ENCODE measurements around the gene ARPIN.
"Not testable (repeated sequence)": the region's sequence is repeated elsewhere in the genome, so short reads cannot be mapped to it uniquely, and the experiment has no call there.

The ARPIN gene

GRCh38 chr15:89939910-89940309, 27.2 kb upstream of the ARPIN start:
- TF ChIP-seq CTCF (IDR thresholded peaks at IDR 0.05; ENCODE audit: control insufficient read depth, extremely low read depth, insufficient read depth), result no peak
- no peak for DNase-seq (ENCODE audit: low read depth)
- no peak overlapping the region for H3K4me3 ChIP-seq (ENCODE audit: low read depth, low read length)

DNA sequence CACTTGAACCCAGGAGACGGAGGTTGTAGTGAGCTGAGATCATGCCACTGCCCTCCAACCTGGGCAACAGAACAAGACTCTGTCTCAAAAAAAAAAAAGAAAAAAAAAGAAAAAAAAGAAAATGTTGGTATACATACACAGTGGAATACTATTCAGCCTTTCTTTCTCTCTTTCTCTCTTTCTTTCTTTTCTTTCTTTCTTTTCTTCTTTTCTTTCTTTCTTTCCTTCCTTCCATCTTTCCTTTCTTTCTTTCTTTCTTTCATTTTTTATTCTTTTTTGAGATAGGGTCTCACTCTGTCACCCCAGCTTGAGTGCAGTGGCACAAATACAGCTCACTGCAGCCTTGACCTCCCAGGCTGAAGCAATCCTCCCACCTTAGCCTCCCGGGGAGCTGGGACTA, 26.6 kb upstream of the ARPIN start:
- DNase-seq (ENCODE audit: low read depth); H3K4me3 ChIP-seq (ENCODE audit: low read depth, low read length): not testable (repeated sequence)

- H3K4me3 ChIP-seq (ENCODE audit: low read depth, low read length), result no peak overlapping the region
- TF ChIP-seq CTCF (IDR thresholded peaks at IDR 0.05; ENCODE audit: control insufficient read depth, extremely low read depth, insufficient read depth), result no peak
- no peak for DNase-seq (ENCODE audit: low read depth)
Measured at GRCh38 chr15:89937365-89938350, 24.9 kb upstream of the ARPIN start.

GRCh38 chr15:89936786-89937265, 24.1 kb upstream of the ARPIN start:
- DNase-seq (ENCODE audit: low read depth), result no peak
- H3K4me3 ChIP-seq (ENCODE audit: low read depth, low read length), result no peak overlapping the region
- TF ChIP-seq CTCF (IDR thresholded peaks at IDR 0.05; ENCODE audit: control insufficient read depth, extremely low read depth, insufficient read depth), result no peak

- TF ChIP-seq CTCF (IDR thresholded peaks at IDR 0.05; ENCODE audit: control insufficient read depth, extremely low read depth, insufficient read depth), result no peak
- H3K4me3 ChIP-seq (ENCODE audit: low read depth, low read length), result no peak overlapping the region
- DNase-seq (ENCODE audit: low read depth), result no peak
Measured at GRCh38 chr15:89936051-89936785, 23.5 kb upstream of the ARPIN start.

GRCh38 chr15:89932880-89933279, 20.1 kb upstream of the ARPIN start:
- DNase-seq (ENCODE audit: low read depth), result no peak
- H3K4me3 ChIP-seq (ENCODE audit: low read depth, low read length), result no peak overlapping the region
- TF ChIP-seq CTCF (IDR thresholded peaks at IDR 0.05; ENCODE audit: control insufficient read depth, extremely low read depth, insufficient read depth), result no peak

DNA sequence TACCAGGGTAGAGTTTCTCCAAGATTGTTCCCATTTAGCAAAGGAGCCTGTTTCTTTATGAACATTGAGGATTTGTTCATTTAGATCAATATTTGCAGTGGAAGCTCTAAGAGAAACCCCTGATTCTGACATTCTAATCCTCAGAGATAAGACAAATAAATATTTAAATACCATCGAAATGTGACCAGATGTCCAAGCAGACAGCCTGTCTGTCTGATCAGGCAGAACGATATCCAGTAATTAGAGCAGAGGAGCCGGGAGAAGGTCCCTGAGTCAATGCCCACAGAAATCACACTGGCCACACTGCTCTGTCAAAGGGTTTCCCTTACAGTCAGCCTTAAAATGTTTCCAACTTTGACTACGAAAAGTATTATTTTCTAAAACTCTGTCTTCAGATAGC, 15.7 kb upstream of the ARPIN start:
- DNase-seq (ENCODE audit: low read depth), result no peak
- no peak for TF ChIP-seq CTCF (IDR thresholded peaks at IDR 0.05; ENCODE audit: control insufficient read depth, extremely low read depth, insufficient read depth)
- H3K4me3 ChIP-seq (ENCODE audit: low read depth, low read length), result no peak overlapping the region

Measured in LNCaP clone FGC (cell line).